GM19239 (cell line): ENCODE results near the gene POLR1A.

Source experiments
- DNase-seq: peaks from one replicate; pipeline ENCODE4 v3.0.0; 2011; ENCODE audit warnings: low spot score; ENCODE audit not compliant: insufficient read length
- FAIRE-seq: peaks from 2 replicates; lab custom pipeline; 2011; peaks lifted over from hg19 to GRCh38; lab: Jason Lieb, UNC

Gene POLR1A

DNA sequence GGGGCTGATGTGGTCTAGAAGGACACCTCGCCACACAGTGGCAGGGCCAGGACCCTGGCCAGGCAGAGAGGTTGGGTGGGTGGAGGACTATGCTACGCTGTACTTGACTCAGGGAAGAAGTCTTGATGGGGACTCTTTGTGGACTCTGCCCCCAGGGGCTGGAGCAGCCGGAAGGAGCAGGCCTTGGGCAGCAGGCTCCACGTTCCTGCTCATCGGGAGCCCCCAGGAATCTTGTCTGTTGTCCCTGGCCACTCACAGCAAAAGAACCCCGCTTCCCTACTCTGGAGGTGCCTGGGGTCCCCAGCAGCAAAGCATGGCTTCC lies 79.0 kb downstream of the POLR1A start:
- FAIRE-seq = no peak
- no peak for DNase-seq

DNA sequence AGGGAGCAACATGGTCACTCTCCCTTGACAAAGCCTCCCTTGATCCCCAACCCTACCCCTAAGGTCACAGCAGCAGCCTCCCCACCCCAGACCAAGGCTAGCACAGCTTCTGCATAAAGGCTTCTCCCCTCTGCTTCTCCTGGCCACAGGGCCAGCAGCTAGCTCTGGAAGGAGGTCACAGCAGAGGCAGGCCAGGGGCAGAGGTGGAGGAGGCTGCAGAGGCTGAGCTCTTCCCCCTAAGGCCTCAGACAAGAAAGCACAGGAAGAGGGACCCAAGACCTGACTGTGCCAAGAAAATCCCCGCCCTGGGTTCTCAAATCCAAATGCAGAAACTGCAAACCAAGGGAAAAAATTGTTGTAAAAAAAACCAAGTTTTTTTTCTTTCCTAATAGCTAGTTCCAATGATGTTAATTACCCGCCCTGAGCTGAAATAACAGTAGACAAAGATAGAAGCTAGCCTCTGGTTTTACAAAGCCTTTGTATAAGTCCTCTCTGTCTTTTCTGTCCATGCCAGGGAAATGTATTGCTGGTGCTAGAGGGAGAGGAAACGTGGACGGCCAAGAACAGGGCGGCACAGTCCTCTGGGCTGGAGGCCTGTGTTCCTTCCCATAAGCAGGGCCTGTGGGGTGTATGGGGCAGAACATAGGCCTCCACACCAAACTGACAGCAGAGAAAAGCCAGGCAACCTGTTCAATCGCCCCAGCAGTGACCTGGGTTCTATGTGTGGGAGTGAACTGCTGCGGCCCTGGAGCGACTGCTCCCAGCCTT lies 79.5 kb downstream of the POLR1A start:
- FAIRE-seq = no peak
- DNase-seq = no peak

- FAIRE-seq = no peak
- DNase-seq = no peak
Observed at GRCh38 chr2:86025229-86025820, 80.4 kb downstream of the POLR1A start.

DNA sequence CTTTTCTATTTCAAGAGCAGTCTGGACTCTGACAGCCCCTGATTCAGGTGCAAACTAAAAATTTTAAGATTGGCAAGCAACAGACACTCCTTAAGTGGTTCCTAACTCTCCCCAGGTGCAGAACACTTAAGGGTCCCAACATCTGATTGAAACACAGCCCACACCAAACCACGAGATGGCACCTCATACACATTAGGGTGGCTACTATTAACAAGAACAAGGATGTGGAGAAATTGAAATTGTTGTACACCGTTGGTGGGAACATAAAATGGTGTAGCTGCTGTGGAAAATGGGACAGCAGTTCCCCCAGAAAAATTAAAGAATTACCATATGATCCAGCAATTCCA lies 82.3 kb downstream of the POLR1A start:
- DNase-seq (no peak), FAIRE-seq (no peak)

GRCh38 chr2:86022661-86023365 lies 82.9 kb downstream of the POLR1A start:
- FAIRE-seq (no peak), DNase-seq (no peak)

DNA sequence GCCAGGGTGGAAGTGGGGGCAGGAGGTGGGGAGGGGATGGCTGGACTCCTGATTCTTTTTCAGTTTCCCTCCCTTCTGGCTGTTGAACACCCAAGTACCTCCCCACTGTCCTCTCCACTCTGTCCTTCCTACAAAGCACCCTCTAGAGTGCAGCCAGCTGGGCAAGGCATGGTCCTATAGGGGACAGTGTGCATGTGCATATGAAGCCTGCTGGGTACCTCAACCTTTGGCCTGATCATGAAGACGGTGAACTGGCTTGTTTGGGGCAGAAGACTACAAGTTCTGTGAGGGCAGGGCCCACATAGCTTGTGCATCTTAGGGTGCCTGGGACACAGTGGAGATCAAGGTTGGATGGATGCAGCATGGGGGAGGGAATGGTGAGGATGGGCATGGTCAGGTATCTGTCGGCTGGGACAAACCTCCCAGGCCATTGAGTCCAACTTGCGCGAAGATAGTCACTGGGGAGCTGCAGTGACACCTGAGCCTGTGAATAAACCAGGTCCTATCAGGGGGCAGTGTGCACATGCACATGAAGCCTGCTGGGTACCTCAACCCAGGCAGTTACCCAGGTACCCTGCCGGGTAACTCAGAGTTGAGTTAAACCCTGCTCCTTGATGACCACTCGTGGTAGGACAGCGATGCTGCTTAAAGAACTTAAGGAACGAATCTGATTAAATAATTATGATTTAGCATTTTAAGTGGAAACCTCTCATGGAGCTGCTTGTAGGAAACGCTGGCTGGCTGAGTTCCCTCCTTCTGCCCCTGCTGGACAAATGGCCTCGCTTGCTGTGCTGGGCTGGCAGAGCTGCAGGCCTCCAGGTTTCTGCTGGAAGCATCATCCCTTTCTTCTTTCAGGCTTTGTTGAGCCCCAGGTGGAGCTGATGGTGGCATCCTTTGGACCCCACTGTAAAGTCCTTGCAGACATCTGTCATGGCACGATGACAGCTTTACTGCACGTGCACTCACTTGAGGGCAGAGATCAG lies 84.0 kb downstream of the POLR1A start:
- FAIRE-seq = no peak
- DNase-seq = no peak

DNA sequence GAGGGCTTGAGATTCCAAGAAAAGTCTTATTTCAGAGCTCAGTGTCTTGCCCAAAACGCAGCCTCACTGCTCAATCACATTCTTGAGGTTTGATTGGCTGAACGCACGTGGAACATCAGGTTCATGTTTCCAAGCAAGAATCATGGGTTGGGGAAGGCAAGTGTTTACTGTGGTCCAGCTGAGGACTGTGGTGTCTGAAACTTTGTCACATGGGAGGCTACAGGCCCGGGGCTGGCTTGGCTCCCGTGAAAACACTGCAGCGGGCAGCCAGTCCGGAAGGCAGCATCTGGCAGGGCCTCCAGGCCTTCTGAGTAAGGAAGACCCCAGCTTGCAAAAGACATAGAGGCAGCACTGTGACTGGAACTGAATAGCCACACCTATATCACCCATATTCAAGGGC lies 84.7 kb downstream of the POLR1A start:
- FAIRE-seq = no peak
- no peak for DNase-seq

DNA sequence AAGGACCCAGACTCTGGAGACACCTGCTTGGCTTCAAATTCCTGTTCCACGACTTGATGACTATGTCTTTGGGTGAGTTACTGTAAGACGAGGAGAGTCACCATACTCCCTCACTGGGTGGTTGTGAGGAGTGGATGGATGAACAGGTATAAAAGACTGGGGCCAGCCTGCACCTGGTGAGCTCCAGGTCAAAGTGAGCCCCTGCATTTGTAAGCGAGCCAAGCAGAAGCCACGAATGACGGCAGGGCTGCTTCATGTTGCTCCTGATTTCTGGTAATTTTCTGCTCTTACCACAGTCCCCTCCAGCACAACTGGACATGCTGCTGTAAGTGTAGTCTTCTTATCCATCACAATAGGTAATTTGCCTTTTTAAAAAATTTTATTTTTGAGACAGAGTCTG lies 86.6 kb downstream of the POLR1A start:
- DNase-seq = no peak
- no peak for FAIRE-seq

GRCh38 chr2:86017901-86018896 lies 87.5 kb downstream of the POLR1A start:
- DNase-seq (no peak), FAIRE-seq (no peak)

DNA sequence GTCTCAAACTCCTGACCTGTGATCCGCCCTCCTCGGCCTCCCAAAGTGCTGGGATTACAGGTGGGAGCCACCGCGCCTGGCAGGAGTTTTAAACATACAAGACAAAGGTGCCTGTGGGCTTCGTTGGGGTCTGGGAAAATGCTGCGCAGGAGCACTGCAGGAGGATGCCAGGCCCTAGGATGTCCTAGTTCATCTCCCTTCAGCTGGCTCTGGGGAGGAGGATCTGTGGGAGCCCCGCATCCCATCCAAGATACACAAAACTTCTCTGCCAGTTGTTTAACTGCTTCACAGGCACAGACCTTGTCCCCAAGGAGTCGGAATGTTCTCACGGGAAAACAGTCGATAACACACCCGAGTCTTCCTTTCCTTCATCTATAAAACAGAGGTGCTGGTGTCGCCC lies 89.1 kb downstream of the POLR1A start:
- FAIRE-seq (no peak), DNase-seq (no peak)

DNA sequence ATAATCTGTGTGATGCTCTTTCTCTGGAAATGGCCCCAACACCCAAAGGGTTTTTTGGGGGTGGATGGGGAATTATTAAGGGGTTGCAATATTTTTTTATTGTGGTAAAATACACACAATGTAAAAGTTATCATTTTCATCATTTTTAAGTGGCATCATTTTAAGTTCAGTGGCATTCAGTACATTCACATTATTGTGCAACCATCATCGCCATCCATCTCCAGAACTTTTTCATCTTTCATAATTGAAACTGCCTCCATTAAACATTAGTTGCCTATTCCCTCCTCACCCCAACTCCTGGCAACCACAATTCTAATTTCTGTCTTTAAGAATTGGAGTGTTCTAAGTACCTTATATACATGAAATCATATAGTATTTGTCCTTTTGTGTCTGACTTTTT lies 90.0 kb downstream of the POLR1A start:
- no peak for FAIRE-seq
- DNase-seq = no peak

DNA sequence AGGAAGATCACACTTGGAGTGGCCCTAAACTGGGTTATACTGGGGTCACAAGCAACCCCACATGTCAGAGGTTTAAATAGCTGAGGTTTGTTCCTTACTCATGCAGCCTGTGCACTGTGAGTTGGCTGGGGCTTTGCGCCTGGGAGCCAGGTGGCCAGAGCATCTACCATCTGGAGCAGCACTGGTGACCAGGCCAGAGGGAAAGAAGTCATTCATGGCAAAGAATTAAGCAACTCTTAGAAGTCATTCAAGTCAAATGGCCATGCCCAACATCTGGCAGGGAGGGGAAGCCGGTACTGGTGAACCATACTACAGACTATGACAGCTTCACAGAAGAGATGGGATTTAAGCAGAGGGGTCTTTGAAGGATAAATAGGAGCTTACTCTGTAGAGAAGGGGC lies 90.7 kb downstream of the POLR1A start:
- DNase-seq (no peak), FAIRE-seq (no peak)

- DNase-seq (no peak), FAIRE-seq (no peak)
Observed at GRCh38 chr2:86014493-86014892, 91.2 kb downstream of the POLR1A start.

DNA sequence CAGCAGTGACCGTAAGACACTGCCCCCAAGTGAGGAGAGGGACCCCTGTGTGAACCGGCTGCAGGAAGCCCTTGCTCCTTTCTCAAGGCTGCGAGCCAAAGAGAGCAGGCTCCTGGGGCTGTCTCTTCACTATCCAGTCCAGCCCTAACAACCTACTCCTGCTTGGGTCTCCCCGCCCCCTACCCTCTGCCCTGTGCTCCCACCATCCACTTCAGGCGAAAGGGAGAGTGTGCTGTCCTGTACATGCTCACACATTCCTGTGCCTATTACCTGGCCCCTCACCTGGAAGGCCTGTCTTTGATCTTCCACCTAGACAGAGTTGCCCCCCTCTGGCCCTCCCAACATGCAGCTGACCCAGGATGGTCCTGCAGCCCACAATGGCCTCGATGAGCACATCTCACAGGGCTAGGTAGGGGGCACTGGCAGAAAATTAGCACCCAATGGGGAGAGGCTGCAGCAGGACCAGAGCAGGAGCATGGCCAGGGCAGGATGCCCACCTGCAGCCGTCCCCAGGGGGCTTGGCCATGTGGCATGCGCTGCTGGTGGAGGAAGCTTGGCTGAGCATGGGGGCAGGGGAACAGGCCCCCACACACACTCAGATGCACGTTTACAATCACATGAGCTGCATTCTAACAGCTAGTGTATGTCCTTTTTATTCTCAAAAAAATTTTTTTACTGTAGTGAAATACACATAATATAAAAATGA lies 93.5 kb downstream of the POLR1A start:
- DNase-seq (no peak), FAIRE-seq (no peak)

DNA sequence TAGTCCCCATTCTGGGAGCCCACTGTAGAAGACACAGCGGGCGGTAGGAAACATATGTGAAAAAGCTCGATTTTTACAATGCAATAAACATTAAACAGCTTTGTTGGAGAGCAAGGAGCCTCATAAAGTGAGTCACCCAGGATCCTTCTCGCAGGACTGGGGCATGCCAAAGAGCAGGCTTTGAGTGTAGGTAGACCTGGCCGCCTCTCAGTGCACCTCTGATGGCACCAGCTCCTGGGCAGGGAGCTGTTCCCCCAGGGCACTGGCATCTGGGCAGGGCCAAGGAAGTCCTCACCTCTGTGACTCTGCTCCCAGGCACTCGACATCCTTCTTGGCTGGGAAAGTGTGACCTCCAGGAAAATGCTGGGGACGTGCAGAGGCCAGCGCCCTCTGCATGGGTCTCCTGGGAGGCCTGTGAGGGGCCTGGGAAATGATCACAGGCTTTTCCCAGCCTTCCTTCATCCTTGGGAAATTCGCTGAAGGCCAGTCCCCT lies 94.2 kb downstream of the POLR1A start:
- no peak for FAIRE-seq
- DNase-seq = no peak

DNA sequence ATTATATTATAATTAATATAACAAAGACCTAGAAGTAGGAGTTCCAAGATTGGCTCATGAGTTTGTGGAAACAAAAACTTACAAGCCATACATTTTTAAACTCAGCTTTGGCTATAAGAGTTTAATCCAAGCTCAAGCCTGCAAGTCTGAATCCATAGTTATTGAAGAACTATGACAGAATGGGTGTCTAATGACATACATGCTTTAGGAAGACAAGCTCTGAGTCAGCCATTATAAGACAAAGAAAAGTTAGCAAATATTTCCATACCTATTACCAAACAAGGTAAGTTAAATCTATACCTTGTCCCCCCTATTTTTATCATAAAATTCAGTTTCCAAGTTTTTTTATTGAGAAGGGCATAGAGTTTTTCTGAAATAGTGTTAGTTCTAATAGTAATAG lies 95.6 kb downstream of the POLR1A start:
- no peak for FAIRE-seq
- DNase-seq = no peak

DNA sequence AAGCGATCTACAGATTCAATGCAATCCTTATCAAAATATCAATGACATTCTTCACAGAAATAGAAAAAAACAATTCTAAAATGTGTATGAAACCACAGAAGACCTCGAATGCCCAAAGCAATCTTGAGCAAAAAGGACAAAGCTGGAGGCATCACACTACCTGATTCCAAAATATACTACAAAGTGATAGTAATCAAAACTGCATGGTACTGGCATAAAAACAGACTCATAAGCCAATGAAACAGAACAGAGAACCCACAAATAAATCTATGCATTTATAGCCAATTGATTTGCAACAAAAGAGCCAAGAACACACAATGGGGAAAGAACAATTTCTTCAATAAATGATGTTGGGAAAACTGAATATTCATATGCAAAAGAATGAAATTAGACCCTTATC lies 99.2 kb downstream of the POLR1A start:
- FAIRE-seq (no peak), DNase-seq (no peak)

- DNase-seq = no peak
- no peak for FAIRE-seq
Observed at GRCh38 chr2:86003967-86004366, 101.7 kb downstream of the POLR1A start.

GRCh38 chr2:86003104-86003503 lies 102.6 kb downstream of the POLR1A start:
- DNase-seq (no peak), FAIRE-seq (no peak)
